Karpas-422 (cell line): ENCODE data around the gene RFC5. TPM values are rescaled to one million over a fixed set of nuclear protein-coding genes. Genes with fewer than 3 reads are reported as not detected.

ENCODE experiments used
- DNase-seq: peaks from one replicate; pipeline ENCODE4 v3.0.0-alpha.2; 2015
- H2AFZ ChIP-seq: fragments of 200-600 bp; sonication (generic); 2 replicates; pipeline ENCODE4 v1.6.1; 2014; ENCODE audit warnings: antibody characterized with exemption, low read length, mixed read lengths
- H3K27ac ChIP-seq: fragments of 200-600 bp; sonication (generic); 2 replicates; pipeline ENCODE4 v1.5.1; 2014; ENCODE audit warnings: mild to moderate bottlenecking, low read length, moderate library complexity
- H3K27me3 ChIP-seq: fragments of 200-600 bp; sonication (generic); 2 replicates; pipeline ENCODE4 v1.6.1; 2014; ENCODE audit warnings: low read length, mixed read lengths
- H3K36me3 ChIP-seq: fragments of 200-600 bp; sonication (generic); 2 replicates; pipeline ENCODE4 v1.6.1; 2014; ENCODE audit warnings: low read length, mixed read lengths; ENCODE audit not compliant: insufficient read depth
- H3K4me1 ChIP-seq: fragments of 200-600 bp; sonication (generic); 2 replicates; pipeline ENCODE4 v1.6.1; 2014; ENCODE audit warnings: mild to moderate bottlenecking, low read length, mixed read lengths
- H3K4me2 ChIP-seq: fragments of 200-600 bp; sonication (generic); 2 replicates; pipeline ENCODE4 v1.6.1; 2014; ENCODE audit warnings: low read length, low read depth, mild to moderate bottlenecking; ENCODE audit not compliant: poor library complexity, severe bottlenecking
- H3K4me3 ChIP-seq: fragments of 200-600 bp; sonication (generic); 2 replicates; pipeline ENCODE4 v1.5.1; 2014; ENCODE audit warnings: mild to moderate bottlenecking, antibody characterized with exemption, low read length, mixed read lengths
- H3K79me2 ChIP-seq: fragments of 200-600 bp; sonication (generic); 2 replicates; pipeline ENCODE4 v1.6.1; 2014; ENCODE audit warnings: mild to moderate bottlenecking, low read length, mixed read lengths
- H3K9ac ChIP-seq: fragments of 200-600 bp; sonication (generic); 2 replicates; pipeline ENCODE4 v1.6.0; 2014; ENCODE audit warnings: low read length
- H3K9me2 ChIP-seq: fragments of 200-600 bp; sonication (generic), shearing (Covaris generic); replicated peaks from 2 replicates; pipeline ENCODE4 v1.6.0; 2014; ENCODE audit warnings: mild to moderate bottlenecking, low read length, moderate library complexity; ENCODE audit not compliant: insufficient read depth
- H3K9me3 ChIP-seq: fragments of 300-700, 200-600 bp; sonication (generic); 2 replicates; pipeline ENCODE4 v1.6.1; 2014; ENCODE audit warnings: low read length, mixed read lengths
- H4K20me1 ChIP-seq: fragments of 200-600 bp; sonication (generic); 2 replicates; pipeline ENCODE4 v1.6.1; 2014; ENCODE audit warnings: mild to moderate bottlenecking, antibody characterized with exemption, low read length, low read depth; ENCODE audit not compliant: insufficient read depth
- total RNA-seq: library from RNA; depleted of rRNA; stranded (reverse); fragments of >200 nt; shearing (Covaris generic); gene quantifications from 2 replicates; pipeline ENCODE4 v1.2.3, GENCODE V29; 2014; ENCODE audit warnings: low replicate concordance

Gene RFC5
- total RNA-seq, 1 experiment from 2014 or later: 28.7 TPM

DNA sequence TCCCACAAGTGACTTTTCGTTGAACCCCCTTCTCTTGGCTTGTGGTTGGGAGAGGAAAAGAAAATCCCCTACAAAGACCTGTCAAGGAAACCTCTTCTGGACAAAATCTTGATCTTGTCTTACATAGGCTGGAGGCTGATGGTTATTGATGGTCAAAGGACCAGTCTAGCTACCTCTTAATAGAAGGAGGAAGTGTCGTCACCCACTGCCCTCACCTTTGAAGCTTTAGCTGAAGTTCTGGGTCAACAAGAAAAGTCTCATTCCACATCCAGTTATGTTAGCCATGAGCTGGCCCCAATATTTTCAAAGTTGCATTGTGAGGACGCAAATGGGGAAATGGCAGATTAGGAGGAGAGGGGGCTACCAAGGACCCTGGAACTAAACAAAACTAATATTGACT is 41.5 kb upstream of the RFC5 start:
- H3K4me1 ChIP-seq: no peaks in the 10 kb centered on the region
- H3K36me3 ChIP-seq: no peaks in the 10 kb centered on the region
- H2AFZ ChIP-seq: no peak overlapping the region
- H3K4me3 ChIP-seq: no peak overlapping the region
- no peak for DNase-seq
- peaks cover 4% of the 10 kb centered on the region; the same call in 1 of the 2 replicates for H3K9me3 ChIP-seq
- no peaks in the 10 kb centered on the region for H4K20me1 ChIP-seq
- H3K9ac ChIP-seq: no peak overlapping the region
- no peaks in the 10 kb centered on the region for H3K27me3 ChIP-seq
- H3K27ac ChIP-seq: no peak overlapping the region
- H3K9me2 ChIP-seq: no peaks in the 10 kb centered on the region
- no peaks in the 10 kb centered on the region for H3K79me2 ChIP-seq
- no peak overlapping the region for H3K4me2 ChIP-seq

DNA sequence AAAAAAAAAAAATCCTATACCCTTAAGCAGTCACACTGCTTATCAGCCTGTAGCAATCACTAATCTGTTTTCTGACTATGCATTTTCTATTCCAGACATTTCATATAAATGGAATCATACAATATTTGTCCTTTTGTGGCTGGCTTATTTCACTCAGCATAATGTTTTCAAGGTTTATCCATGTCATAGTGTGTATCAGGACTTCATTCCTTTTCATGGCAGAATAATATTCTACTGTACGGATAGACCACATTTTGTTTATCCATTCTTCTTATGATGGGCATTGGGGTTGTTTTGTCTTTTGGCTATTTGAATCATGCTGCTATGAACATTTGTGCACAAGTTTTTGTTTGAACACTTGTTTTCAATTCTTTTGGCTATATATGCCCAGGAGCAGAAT is 39.1 kb upstream of the RFC5 start:
- H3K36me3 ChIP-seq: no peaks in the 10 kb centered on the region
- H2AFZ ChIP-seq: no peak overlapping the region
- no peaks in the 10 kb centered on the region for H3K9me2 ChIP-seq
- no peaks in the 10 kb centered on the region for H3K79me2 ChIP-seq
- H3K27ac ChIP-seq: no peak overlapping the region
- no peak overlapping the region for H3K4me2 ChIP-seq
- H3K27me3 ChIP-seq: no peaks in the 10 kb centered on the region
- no peak overlapping the region for H3K4me3 ChIP-seq
- no peak for DNase-seq
- H4K20me1 ChIP-seq: no peaks in the 10 kb centered on the region
- H3K4me1 ChIP-seq: no peaks in the 10 kb centered on the region
- no peak overlapping the region for H3K9ac ChIP-seq
- H3K9me3 ChIP-seq: no peaks in the 10 kb centered on the region

DNA sequence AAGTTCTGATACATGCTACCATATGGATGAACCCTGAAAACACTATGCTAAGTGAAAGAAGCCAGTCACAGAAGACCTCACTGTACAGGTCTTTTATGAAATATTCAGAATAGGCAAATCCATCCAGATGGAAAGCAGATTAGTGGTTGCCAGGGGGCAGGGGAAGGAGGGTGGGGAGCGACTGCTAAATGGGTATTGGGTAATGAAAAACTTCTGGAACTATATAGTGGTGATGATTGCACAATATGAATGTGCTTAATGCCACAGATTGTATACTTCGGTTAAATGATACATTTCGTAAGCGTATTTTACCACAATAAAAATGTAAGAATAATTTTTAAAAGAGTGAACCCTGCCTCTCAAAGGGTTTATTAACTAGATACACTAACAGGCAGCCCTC is 35.9 kb upstream of the RFC5 start:
- H3K9me3 ChIP-seq: no peaks in the 10 kb centered on the region
- H3K4me3 ChIP-seq: no peak overlapping the region
- no peaks in the 10 kb centered on the region for H3K27me3 ChIP-seq
- H3K9ac ChIP-seq: no peak overlapping the region
- H3K9me2 ChIP-seq: no peaks in the 10 kb centered on the region
- no peaks in the 10 kb centered on the region for H3K4me1 ChIP-seq
- no peak overlapping the region for H3K27ac ChIP-seq
- H4K20me1 ChIP-seq: no peaks in the 10 kb centered on the region
- no peak overlapping the region for H3K4me2 ChIP-seq
- H2AFZ ChIP-seq: no peak overlapping the region
- H3K36me3 ChIP-seq: no peaks in the 10 kb centered on the region
- DNase-seq: no peak
- H3K79me2 ChIP-seq: no peaks in the 10 kb centered on the region

- Histone ChIP-seq H3K9me3 (no peaks in the 10 kb centered on the region), H2AFZ (no peak overlapping the region), H3K79me2 (no peaks in the 10 kb centered on the region), H3K4me1 (no peaks in the 10 kb centered on the region), H3K9me2 (no peaks in the 10 kb centered on the region), H3K4me3 (no peak overlapping the region), H3K27me3 (no peaks in the 10 kb centered on the region), H3K4me2 (no peak overlapping the region), H3K9ac (no peak overlapping the region), H3K36me3 (no peaks in the 10 kb centered on the region), H3K27ac (no peak overlapping the region), H4K20me1 (no peaks in the 10 kb centered on the region)
- DNase-seq: no peak
Observed at GRCh38 chr12:117981267-117981666, 35.2 kb upstream of the RFC5 start.

DNA sequence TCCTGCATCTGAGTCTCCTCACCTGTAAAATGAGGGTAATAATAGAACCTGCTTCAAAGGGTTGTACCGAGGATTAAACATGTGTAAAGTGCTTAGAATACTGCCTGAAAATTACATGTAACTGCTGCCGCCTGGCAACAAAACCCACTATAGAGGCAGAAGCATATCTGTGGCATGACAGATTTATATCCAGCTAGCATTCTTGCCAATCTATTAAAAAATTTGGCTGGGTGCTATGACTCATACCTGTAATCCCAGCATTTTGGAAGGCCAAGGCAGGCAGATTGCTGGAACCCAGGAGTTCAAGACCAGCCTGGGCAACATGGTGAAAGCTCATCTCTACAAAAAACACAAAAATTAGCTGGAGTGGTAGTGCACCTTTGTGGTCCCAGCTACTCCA is 31.3 kb upstream of the RFC5 start:
- Histone ChIP-seq H3K4me3 (no peak overlapping the region), H3K9me2 (no peaks in the 10 kb centered on the region), H3K9ac (no peak overlapping the region), H3K4me2 (no peak overlapping the region), H3K9me3 (no peaks in the 10 kb centered on the region), H3K27ac (no peak overlapping the region), H3K36me3 (no peaks in the 10 kb centered on the region), H3K27me3 (no peaks in the 10 kb centered on the region), H3K4me1 (no peaks in the 10 kb centered on the region), H2AFZ (no peak overlapping the region), H4K20me1 (no peaks in the 10 kb centered on the region), H3K79me2 (no peaks in the 10 kb centered on the region)
- DNase-seq: no peak

DNA sequence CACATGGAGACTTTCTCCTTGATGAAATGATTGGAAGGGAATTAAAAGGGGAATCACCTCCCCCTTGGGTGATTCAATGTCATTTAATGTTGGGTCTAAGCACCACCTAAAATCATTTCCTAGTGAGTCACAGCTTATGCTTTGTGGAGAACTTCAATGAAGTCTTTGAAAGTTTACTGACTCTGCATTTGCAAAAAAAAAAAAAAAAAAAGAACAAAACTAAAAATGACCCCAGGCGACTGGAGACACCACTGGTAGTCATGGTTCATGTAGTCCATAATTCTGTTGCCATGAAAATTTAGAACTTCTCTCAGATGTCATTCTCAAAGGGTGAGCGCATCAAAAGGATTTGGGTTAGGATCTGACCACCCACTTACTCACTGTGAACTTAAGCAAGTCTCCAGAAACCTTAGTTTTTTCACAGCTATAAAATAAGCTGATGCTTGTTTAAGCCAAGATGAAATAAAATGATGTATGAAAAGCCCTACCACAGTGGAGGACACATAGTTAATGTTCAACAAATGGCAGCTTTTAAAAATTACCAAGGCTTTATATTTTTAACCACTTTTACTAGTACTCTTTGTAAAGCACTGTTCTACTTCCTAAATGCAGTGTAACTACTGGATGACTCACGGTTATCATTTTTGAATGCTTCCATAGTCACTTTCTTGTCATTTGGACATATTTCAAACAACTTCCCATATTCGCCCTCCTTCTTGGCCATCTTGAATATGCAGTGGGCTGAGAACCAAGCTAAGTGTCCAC is 29.6 kb upstream of the RFC5 start:
- H3K9ac ChIP-seq: no peak overlapping the region
- no peak overlapping the region for H3K4me3 ChIP-seq
- no peak overlapping the region for H3K27ac ChIP-seq
- H3K27me3 ChIP-seq: no peaks in the 10 kb centered on the region
- no peaks in the 10 kb centered on the region for H3K4me1 ChIP-seq
- DNase-seq: no peak
- H3K79me2 ChIP-seq: no peaks in the 10 kb centered on the region
- H3K4me2 ChIP-seq: no peak overlapping the region
- H2AFZ ChIP-seq: no peak overlapping the region
- no peaks in the 10 kb centered on the region for H3K36me3 ChIP-seq
- no peaks in the 10 kb centered on the region for H3K9me2 ChIP-seq
- H4K20me1 ChIP-seq: no peaks in the 10 kb centered on the region
- no peaks in the 10 kb centered on the region for H3K9me3 ChIP-seq

DNA sequence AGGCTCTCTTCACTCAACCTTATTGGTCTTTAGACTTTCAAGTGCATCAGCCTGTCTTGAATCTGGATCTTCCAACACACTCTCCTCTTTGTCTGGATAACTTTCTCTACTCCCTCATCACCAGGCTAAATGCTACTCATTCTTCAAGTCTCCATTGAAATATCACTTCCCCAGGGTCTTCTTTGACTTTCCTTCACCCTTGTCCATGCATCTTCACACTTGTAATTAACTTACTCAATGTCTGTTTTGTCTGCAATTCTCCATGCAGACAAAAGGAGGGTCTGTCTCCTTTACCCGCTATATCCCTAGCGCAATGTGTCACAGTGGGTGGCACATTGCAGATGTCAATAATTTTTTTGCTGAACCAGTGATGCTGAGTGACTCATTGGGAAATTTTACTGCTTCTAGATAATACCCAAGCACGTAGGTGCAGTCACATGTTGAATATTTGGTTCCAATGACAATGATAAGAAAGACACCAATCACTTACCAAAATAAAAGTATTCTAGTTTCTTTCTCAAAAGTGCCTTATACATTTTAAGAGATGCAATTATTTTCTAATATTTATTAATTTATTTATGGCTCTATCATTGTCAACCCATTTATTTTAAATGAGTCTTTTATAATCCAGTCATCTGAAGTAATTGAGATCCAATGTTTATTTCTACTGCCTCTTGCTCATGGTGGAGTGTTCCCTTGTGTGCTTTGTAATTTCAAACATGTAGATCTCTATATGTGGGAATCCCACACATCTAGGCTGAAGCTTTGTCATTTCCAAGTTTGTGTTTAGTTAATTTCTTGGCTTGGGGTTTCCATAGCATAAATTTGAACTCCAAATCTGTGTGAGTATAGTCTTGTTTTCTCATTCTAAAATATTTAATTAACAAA is 21.7 kb upstream of the RFC5 start:
- H3K4me1 ChIP-seq: no peaks in the 10 kb centered on the region
- no peaks in the 10 kb centered on the region for H3K27me3 ChIP-seq
- no peak overlapping the region for H3K4me2 ChIP-seq
- no peaks in the 10 kb centered on the region for H3K9me2 ChIP-seq
- no peaks in the 10 kb centered on the region for H4K20me1 ChIP-seq
- H3K27ac ChIP-seq: no peak overlapping the region
- no peak overlapping the region for H2AFZ ChIP-seq
- no peaks in the 10 kb centered on the region for H3K36me3 ChIP-seq
- no peaks in the 10 kb centered on the region for H3K9me3 ChIP-seq
- no peak overlapping the region for H3K9ac ChIP-seq
- no peak overlapping the region for H3K4me3 ChIP-seq
- DNase-seq: no peak
- H3K79me2 ChIP-seq: no peaks in the 10 kb centered on the region

DNA sequence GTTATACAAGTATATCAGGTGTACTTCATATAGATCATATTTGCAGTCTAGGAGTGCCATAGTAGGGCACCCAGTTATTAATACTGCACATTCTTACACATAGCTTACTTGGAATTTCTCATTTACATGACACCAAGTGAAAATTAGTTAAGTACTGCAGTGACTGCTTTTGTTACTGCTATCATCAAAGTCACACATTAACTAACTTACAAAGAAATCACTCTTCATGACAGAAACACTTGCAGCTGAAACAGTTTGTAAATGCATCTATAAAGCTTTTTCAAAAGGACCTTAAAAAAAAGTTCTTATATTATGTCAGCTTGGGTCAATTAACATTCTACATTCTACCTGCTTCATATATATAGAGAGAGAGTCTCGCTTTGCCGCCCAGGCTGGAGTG is 17.8 kb upstream of the RFC5 start:
- Histone ChIP-seq H3K36me3 (no peaks in the 10 kb centered on the region), H3K27ac (no peak overlapping the region), H3K9me3 (no peaks in the 10 kb centered on the region), H2AFZ (no peak overlapping the region), H3K27me3 (no peaks in the 10 kb centered on the region), H3K79me2 (no peaks in the 10 kb centered on the region), H3K4me1 (no peaks in the 10 kb centered on the region), H3K9ac (no peak overlapping the region), H3K4me2 (no peak overlapping the region), H3K4me3 (no peak overlapping the region), H4K20me1 (no peaks in the 10 kb centered on the region), H3K9me2 (no peaks in the 10 kb centered on the region)
- DNase-seq: no peak
